NCI-H2171 treated with DMSO at 0.1 percent for 48 hours (cell line): Measurements from ENCODE around the gene BACH1.
"Not testable (repeated sequence)": the region's sequence is repeated elsewhere in the genome, so short reads cannot be mapped to it uniquely, and the experiment has no call there.

Source experiments
- DNase-seq: peaks from one replicate; lab custom pipeline; 2025; lab: John Stamatoyannopoulos, UW

BACH1 gene

GRCh38 chr21:29346771-29347170, 48.0 kb downstream of the BACH1 start:
- no peak for DNase-seq

- no peak for DNase-seq
Measured at GRCh38 chr21:29347274-29347681, 48.6 kb downstream of the BACH1 start.

- DNase-seq, result peak; percentile 83
Measured at GRCh38 chr21:29349702-29350101, 51.0 kb downstream of the BACH1 start.

GRCh38 chr21:29350246-29350779, 51.6 kb downstream of the BACH1 start:
- no peak for DNase-seq

GRCh38 chr21:29351691-29352090, 53.0 kb downstream of the BACH1 start:
- no peak for DNase-seq

GRCh38 chr21:29355043-29355710, 56.5 kb downstream of the BACH1 start:
- DNase-seq, result not testable (repeated sequence)

GRCh38 chr21:29356291-29356690, 57.6 kb downstream of the BACH1 start:
- DNase-seq, result not testable (repeated sequence)

- not testable (repeated sequence) for DNase-seq
Measured at GRCh38 chr21:29356810-29357209, 58.1 kb downstream of the BACH1 start.

- DNase-seq, result no peak
Measured at GRCh38 chr21:29359718-29360117, 61.0 kb downstream of the BACH1 start.

GRCh38 chr21:29360799-29361765, 62.4 kb downstream of the BACH1 start:
- peak; percentile 8 for DNase-seq

- no peak for DNase-seq
Measured at GRCh38 chr21:29362758-29363157, 64.0 kb downstream of the BACH1 start.

- peak; percentile 54 for DNase-seq
Measured at GRCh38 chr21:29365661-29366265, 67.0 kb downstream of the BACH1 start.

- DNase-seq, result no peak
Measured at GRCh38 chr21:29366532-29366931, 67.8 kb downstream of the BACH1 start.

- no peak for DNase-seq
Measured at GRCh38 chr21:29367335-29367734, 68.6 kb downstream of the BACH1 start.

GRCh38 chr21:29368906-29369305, 70.2 kb downstream of the BACH1 start:
- no peak for DNase-seq

GRCh38 chr21:29371464-29371863, 72.7 kb downstream of the BACH1 start:
- DNase-seq, result no peak

GRCh38 chr21:29372063-29372802, 73.5 kb downstream of the BACH1 start:
- peak; percentile 81 for DNase-seq

GRCh38 chr21:29374481-29374880, 75.8 kb downstream of the BACH1 start:
- DNase-seq, result no peak

GRCh38 chr21:29376556-29376955, 77.8 kb downstream of the BACH1 start:
- DNase-seq, result peak; percentile 3

GRCh38 chr21:29377266-29377665, 78.5 kb downstream of the BACH1 start:
- DNase-seq, result no peak

- DNase-seq, result no peak
Measured at GRCh38 chr21:29378832-29379231, 80.1 kb downstream of the BACH1 start.
